GM13976 (cell line): ENCODE data around the gene LRP1B.

Experiments used
- DNase-seq: peaks from one replicate; pipeline ENCODE4 v3.0.0; 2012; ENCODE audit warnings: low spot score
- CTCF ChIP-seq: IDR thresholded peaks from 2 replicates; pipeline ENCODE4 v1.5.1; 2012; ENCODE audit warnings: borderline replicate concordance, mild to moderate bottlenecking; ENCODE audit not compliant: insufficient read depth; ENCODE audit errors: extremely low read depth, missing control alignments, control extremely low read depth
- in situ Hi-C: fragments of 300-500 bp; cut with MboI; formaldehyde crosslinking; loops from one replicate; pipeline ENCODE4 v1.12.0; 2022; ENCODE audit warnings: low sequenced_read_pairs, mixed read lengths, inconsistent platforms; ENCODE audit not compliant: unreplicated experiment

The LRP1B gene

GRCh38 chr2:140841141-140841540 lies 1289.7 kb downstream of the LRP1B start:
- TF ChIP-seq CTCF = no peak
- DNase-seq = no peak
- in situ Hi-C loops = no loop called here

- no peak for DNase-seq
- in situ Hi-C loops = no loop called here
- no peak for TF ChIP-seq CTCF
These were observed 1294.0 kb downstream of the LRP1B start for GRCh38 chr2:140836826-140837225.

- in situ Hi-C loops = no loop called here
- no peak for DNase-seq
- no peak for TF ChIP-seq CTCF
These were observed 1295.7 kb downstream of the LRP1B start for GRCh38 chr2:140835079-140835478.

GRCh38 chr2:140814141-140814540 lies 1316.7 kb downstream of the LRP1B start:
- DNase-seq = no peak
- in situ Hi-C loops = no loop called here
- TF ChIP-seq CTCF = no peak

- DNase-seq = no peak
- no peak for TF ChIP-seq CTCF
- in situ Hi-C loops = no loop called here
These were observed 1322.0 kb downstream of the LRP1B start for GRCh38 chr2:140808820-140809219.

- in situ Hi-C loops = no loop called here
- no peak for TF ChIP-seq CTCF
- no peak for DNase-seq
These were observed 1322.6 kb downstream of the LRP1B start for GRCh38 chr2:140808211-140808610.
